HepG2 (cell line): ENCODE data around the gene KIAA0930. TPM values are rescaled to one million over a fixed set of nuclear protein-coding genes. Genes with fewer than 3 reads are reported as not detected.

ENCODE experiments used
- ATF1 ChIP-seq: IDR thresholded peaks from 2 replicates; pipeline ENCODE4 v1.6.1; 2016; ENCODE audit warnings: mild to moderate bottlenecking, control low read depth
- BRF2 ChIP-seq: sonication (generic); formaldehyde crosslinking; IDR thresholded peaks from 2 replicates; pipeline ENCODE4 v1.8.1; 2022; ENCODE audit warnings: mild to moderate bottlenecking, missing genetic modification reagents
- CCAR2 ChIP-seq: fragments of 200-400 bp; formaldehyde crosslinking; optimal IDR thresholded peaks from 2 replicates; pipeline ENCODE3; 2018; ENCODE audit warnings: low read depth, mild to moderate bottlenecking, low read length, moderate library complexity
- GABPB1 ChIP-seq: IDR thresholded peaks from 2 replicates; pipeline ENCODE4 v1.6.1; 2016; ENCODE audit warnings: mild to moderate bottlenecking, missing genetic modification reagents, moderate library complexity, missing compliant biosample characterization
- GTF3A ChIP-seq: sonication (generic); formaldehyde crosslinking; conservative IDR thresholded peaks from 2 replicates; pipeline ENCODE4 v1.4.0; 2020; ENCODE audit warnings: mild to moderate bottlenecking, missing genetic modification reagents
- KDM5A ChIP-seq: fragments of 200-600 bp; sonication (generic); IDR thresholded peaks from 2 replicates; pipeline ENCODE4 v1.7.0; 2018; ENCODE audit warnings: antibody characterized with exemption, mild to moderate bottlenecking, low read length, borderline replicate concordance
- MAX ChIP-seq: IDR thresholded peaks from 2 replicates; pipeline ENCODE4 v1.6.1; 2012; ENCODE audit warnings: inconsistent platforms
- MEIS2 ChIP-seq: sonication (generic); formaldehyde crosslinking; IDR thresholded peaks from 2 replicates; pipeline ENCODE4 v1.9.0; 2021; ENCODE audit warnings: mild to moderate bottlenecking, missing genetic modification reagents
- TFDP1 ChIP-seq: IDR thresholded peaks from 2 replicates; pipeline ENCODE4 v1.6.1; 2016; ENCODE audit warnings: missing compliant biosample characterization, missing genetic modification reagents, borderline replicate concordance
- YEATS2 ChIP-seq: sonication (generic); formaldehyde crosslinking; IDR thresholded peaks from 2 replicates; pipeline ENCODE4 v1.4.0; 2020; ENCODE audit warnings: missing genetic modification reagents, borderline replicate concordance
- ZNF101 ChIP-seq: sonication (generic); formaldehyde crosslinking; IDR thresholded peaks from 2 replicates; pipeline ENCODE4 v1.4.0; 2020; ENCODE audit warnings: mild to moderate bottlenecking, low read depth, missing genetic modification reagents, borderline replicate concordance
- ZNF256 ChIP-seq: sonication (generic); formaldehyde crosslinking; conservative IDR thresholded peaks from 2 replicates; pipeline ENCODE4 v1.4.0; 2020; ENCODE audit warnings: missing genetic modification reagents
- ZNF34 ChIP-seq: sonication (generic); formaldehyde crosslinking; IDR thresholded peaks from 2 replicates; pipeline ENCODE4 v1.4.0; 2020; ENCODE audit warnings: mild to moderate bottlenecking, missing genetic modification reagents, borderline replicate concordance
- ZNF552 ChIP-seq: sonication (generic); formaldehyde crosslinking; IDR thresholded peaks from 2 replicates; pipeline ENCODE4 v1.9.0; 2022; ENCODE audit warnings: missing genetic modification reagents, mild to moderate bottlenecking, borderline replicate concordance
- ZNF567 ChIP-seq: sonication (generic); formaldehyde crosslinking; IDR thresholded peaks from 2 replicates; pipeline ENCODE4 v1.8.1; 2023; ENCODE audit warnings: mild to moderate bottlenecking, missing genetic modification reagents, borderline replicate concordance
- polyA plus RNA-seq, 8 experiments: library from polyadenylated mRNA; depleted of rRNA in 3 of 8; stranded (reverse) in 7 of 8; unstranded in 1 of 8; fragments of >200 nt; fragmentation: Illumina TruSeq in 4 of 8; extraction: Trizol in 4 of 8; gene quantifications; 2 replicates each; pipeline versions ENCODE4 v1.2.1 to v1.2.3, GENCODE V29; 2011 to 2016; ENCODE audit warnings: low read depth in 4 of 8, missing spikeins in 1 of 8, mixed read lengths in 1 of 8; ENCODE audit not compliant: insufficient read depth in 1 of 8
- total RNA-seq, 5 experiments: library from RNA; depleted of rRNA; stranded (reverse); fragments of >200 nt; fragmentation: Illumina TruSeq; extraction: Trizol; gene quantifications; 2 replicates each; pipeline ENCODE4 v1.2.3, GENCODE V29; 2016; ENCODE audit warnings: low read depth in 1 of 5
- TF ChIP-seq, protein P1 (sequence below): sonication (generic); formaldehyde crosslinking; IDR thresholded peaks from 2 replicates; pipeline ENCODE4 v1.9.0; 2021; ENCODE audit warnings: mild to moderate bottlenecking, missing genetic modification reagents
- TF ChIP-seq, protein P2 (sequence below): sonication (generic); formaldehyde crosslinking; IDR thresholded peaks from 2 replicates; pipeline ENCODE4 v1.5.0; 2020; ENCODE audit warnings: missing genetic modification reagents

KIAA0930 gene
- total and polyA plus RNA-seq, 2 of the 13 experiments (the other 11 are each of a cell fraction or from before 2014, with no cell fraction given), result 27.0 to 38.2 TPM

DNA sequence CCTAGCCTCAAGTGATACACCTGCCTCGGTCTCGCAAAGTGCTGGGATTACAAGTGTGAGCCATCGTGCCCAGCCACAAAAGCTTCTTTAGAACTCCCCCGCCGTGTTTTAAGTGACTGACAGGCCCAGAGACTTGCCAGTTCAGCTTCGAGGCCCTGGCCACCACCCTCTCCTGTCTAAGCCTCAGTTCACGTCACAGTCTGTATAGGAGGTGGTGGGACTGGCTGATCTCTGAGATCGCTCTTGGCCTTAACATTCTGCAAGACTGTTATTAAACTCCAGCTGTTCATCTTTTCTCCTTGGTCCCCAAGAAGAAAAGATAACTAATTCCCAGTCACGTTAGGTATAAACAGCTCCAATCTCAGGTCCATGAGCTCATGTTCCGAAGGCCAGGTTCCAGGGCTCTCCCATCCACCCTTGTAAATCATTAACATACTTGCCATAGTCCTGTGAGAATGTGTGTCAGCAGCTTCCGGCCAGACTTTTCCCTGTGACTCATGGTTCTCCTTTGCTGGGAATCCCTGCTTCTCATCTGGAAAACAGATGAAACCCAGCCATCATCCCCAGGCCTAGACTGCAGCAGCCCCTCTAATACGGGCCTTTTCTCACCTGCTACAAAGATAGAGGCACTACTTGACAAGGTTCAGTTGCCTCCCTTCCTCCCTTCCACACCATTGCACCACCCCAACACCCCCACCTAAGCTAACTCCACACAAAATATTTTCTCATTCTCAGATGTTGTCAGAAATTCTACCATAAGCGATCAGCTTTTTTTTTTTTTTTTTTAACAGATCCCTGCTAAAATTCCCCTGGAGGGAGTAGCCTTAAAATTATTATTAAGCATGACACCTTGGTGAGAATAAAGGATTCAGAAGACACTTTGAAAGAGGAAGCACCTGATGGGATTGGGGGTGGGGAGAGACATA, 5.6 kb upstream of the KIAA0930 start (continued):
- TF ChIP-seq, protein P1, sequence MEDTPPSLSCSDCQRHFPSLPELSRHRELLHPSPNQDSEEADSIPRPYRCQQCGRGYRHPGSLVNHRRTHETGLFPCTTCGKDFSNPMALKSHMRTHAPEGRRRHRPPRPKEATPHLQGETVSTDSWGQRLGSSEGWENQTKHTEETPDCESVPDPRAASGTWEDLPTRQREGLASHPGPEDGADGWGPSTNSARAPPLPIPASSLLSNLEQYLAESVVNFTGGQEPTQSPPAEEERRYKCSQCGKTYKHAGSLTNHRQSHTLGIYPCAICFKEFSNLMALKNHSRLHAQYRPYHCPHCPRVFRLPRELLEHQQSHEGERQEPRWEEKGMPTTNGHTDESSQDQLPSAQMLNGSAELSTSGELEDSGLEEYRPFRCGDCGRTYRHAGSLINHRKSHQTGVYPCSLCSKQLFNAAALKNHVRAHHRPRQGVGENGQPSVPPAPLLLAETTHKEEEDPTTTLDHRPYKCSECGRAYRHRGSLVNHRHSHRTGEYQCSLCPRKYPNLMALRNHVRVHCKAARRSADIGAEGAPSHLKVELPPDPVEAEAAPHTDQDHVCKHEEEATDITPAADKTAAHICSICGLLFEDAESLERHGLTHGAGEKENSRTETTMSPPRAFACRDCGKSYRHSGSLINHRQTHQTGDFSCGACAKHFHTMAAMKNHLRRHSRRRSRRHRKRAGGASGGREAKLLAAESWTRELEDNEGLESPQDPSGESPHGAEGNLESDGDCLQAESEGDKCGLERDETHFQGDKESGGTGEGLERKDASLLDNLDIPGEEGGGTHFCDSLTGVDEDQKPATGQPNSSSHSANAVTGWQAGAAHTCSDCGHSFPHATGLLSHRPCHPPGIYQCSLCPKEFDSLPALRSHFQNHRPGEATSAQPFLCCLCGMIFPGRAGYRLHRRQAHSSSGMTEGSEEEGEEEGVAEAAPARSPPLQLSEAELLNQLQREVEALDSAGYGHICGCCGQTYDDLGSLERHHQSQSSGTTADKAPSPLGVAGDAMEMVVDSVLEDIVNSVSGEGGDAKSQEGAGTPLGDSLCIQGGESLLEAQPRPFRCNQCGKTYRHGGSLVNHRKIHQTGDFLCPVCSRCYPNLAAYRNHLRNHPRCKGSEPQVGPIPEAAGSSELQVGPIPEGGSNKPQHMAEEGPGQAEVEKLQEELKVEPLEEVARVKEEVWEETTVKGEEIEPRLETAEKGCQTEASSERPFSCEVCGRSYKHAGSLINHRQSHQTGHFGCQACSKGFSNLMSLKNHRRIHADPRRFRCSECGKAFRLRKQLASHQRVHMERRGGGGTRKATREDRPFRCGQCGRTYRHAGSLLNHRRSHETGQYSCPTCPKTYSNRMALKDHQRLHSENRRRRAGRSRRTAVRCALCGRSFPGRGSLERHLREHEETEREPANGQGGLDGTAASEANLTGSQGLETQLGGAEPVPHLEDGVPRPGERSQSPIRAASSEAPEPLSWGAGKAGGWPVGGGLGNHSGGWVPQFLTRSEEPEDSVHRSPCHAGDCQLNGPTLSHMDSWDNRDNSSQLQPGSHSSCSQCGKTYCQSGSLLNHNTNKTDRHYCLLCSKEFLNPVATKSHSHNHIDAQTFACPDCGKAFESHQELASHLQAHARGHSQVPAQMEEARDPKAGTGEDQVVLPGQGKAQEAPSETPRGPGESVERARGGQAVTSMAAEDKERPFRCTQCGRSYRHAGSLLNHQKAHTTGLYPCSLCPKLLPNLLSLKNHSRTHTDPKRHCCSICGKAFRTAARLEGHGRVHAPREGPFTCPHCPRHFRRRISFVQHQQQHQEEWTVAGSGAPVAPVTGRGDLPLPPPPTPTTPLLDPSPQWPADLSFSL (CRISPR knock-in tag), result no peak
- no peak for TF ChIP-seq ATF1 (CRISPR knock-in tag)
- TF ChIP-seq CCAR2, result no peak
- no peak for TF ChIP-seq KDM5A
- no peak for TF ChIP-seq ZNF101 (CRISPR knock-in tag)
- TF ChIP-seq GTF3A, result no peak
- no peak for TF ChIP-seq BRF2 (CRISPR knock-in tag)
- TF ChIP-seq ZNF567, result 0 out of 2 replicates have a peak, but pooled peaks have one; percentile 43
- TF ChIP-seq ZNF34 (CRISPR knock-in tag), result no peak
- TF ChIP-seq ZNF552 (CRISPR knock-in tag), result 0 out of 2 replicates have a peak, but pooled peaks have one; percentile 20
- TF ChIP-seq TFDP1, result no peak
- TF ChIP-seq ZNF256 (CRISPR knock-in tag), result no peak
- peak; percentile 27; the same call in 1 of the 2 replicates for TF ChIP-seq YEATS2
- TF ChIP-seq MAX, result peak; percentile 59
- TF ChIP-seq GABPB1 (CRISPR knock-in tag), result peak; percentile 42; the same call in 1 of the 2 replicates
- TF ChIP-seq, protein P2, sequence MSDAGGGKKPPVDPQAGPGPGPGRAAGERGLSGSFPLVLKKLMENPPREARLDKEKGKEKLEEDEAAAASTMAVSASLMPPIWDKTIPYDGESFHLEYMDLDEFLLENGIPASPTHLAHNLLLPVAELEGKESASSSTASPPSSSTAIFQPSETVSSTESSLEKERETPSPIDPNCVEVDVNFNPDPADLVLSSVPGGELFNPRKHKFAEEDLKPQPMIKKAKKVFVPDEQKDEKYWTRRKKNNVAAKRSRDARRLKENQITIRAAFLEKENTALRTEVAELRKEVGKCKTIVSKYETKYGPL (CRISPR knock-in tag), result no peak
- no peak for TF ChIP-seq MEIS2 (CRISPR knock-in tag)
